Hepatocyte (in vitro differentiated cells): ENCODE results near the gene SHC3. TPM values are rescaled to one million over a fixed set of nuclear protein-coding genes. Genes with fewer than 3 reads are reported as not detected.

Source experiments
- DNase-seq: peaks from one replicate; pipeline ENCODE4 v3.0.0-alpha.2; 2016; ENCODE audit warnings: low spot score
- H2AFZ ChIP-seq: fragments of 200-600 bp; sonication (generic); 2 replicates; pipeline ENCODE4 v1.6.0; 2016; ENCODE audit warnings: antibody characterized with exemption, mild to moderate bottlenecking
- H3K27ac ChIP-seq: fragments of 200-600 bp; sonication (generic); 2 replicates; pipeline ENCODE4 v1.5.1; 2016; ENCODE audit warnings: mild to moderate bottlenecking
- H3K27me3 ChIP-seq: fragments of 200-600 bp; sonication (generic); 2 replicates; pipeline ENCODE4 v1.6.1; 2016
- H3K36me3 ChIP-seq: fragments of 200-600 bp; sonication (generic); replicated peaks from 2 replicates; pipeline ENCODE4 v1.5.1; 2016; ENCODE audit warnings: low read depth; ENCODE audit not compliant: insufficient read depth
- H3K4me1 ChIP-seq: fragments of 200-600 bp; sonication (generic); 2 replicates; pipeline ENCODE4 v1.5.1; 2016; ENCODE audit warnings: mild to moderate bottlenecking, moderate library complexity; ENCODE audit not compliant: insufficient read depth
- H3K4me2 ChIP-seq: fragments of 200-600 bp; sonication (generic); 2 replicates; pipeline ENCODE4 v1.6.0; 2016
- H3K4me3 ChIP-seq: fragments of 200-600 bp; sonication (generic); 2 replicates; pipeline ENCODE4 v1.5.1; 2016; ENCODE audit warnings: mild to moderate bottlenecking
- H3K79me2 ChIP-seq: fragments of 200-600 bp; sonication (generic); 2 replicates; pipeline ENCODE4 v1.6.0; 2017; ENCODE audit warnings: mild to moderate bottlenecking
- H3K9me2 ChIP-seq: fragments of 200-600 bp; sonication (generic); replicated peaks from 2 replicates; pipeline ENCODE4 v1.6.0; 2017; ENCODE audit warnings: mild to moderate bottlenecking; ENCODE audit not compliant: insufficient read depth
- H3K9me3 ChIP-seq: fragments of 200-600 bp; sonication (generic); 2 replicates; pipeline ENCODE4 v1.5.1; 2016; ENCODE audit warnings: low read depth, mild to moderate bottlenecking
- H4K20me1 ChIP-seq: fragments of 200-600 bp; sonication (generic); 2 replicates; pipeline ENCODE4 v1.6.0; 2016; ENCODE audit warnings: mild to moderate bottlenecking; ENCODE audit not compliant: insufficient read depth, poor library complexity, severe bottlenecking
- EZH2 ChIP-seq: fragments of 200-600 bp; sonication (generic); IDR thresholded peaks from 2 replicates; pipeline ENCODE4 v1.6.1; 2016; ENCODE audit warnings: antibody characterized with exemption, mild to moderate bottlenecking, borderline replicate concordance
- EZH2phosphoT487 ChIP-seq: fragments of 200-600 bp; sonication (generic); IDR thresholded peaks from one replicate; pipeline ENCODE4 v1.6.1; 2018; ENCODE audit warnings: antibody characterized with exemption, mild to moderate bottlenecking, low read depth, moderate library complexity; ENCODE audit not compliant: unreplicated experiment, severe bottlenecking
- WGBS: methylation state at CpG from one replicate; pipeline ENCODE4 v1.1.6; 2016; ENCODE audit warnings: low lambda C conversion rate; ENCODE audit errors: missing lambda C conversion rate; 5-methylcytosine and 5-hydroxymethylcytosine counted together
- polyA plus RNA-seq: library from polyadenylated mRNA; unstranded; fragments of >200 nt; fragmentation: Nextera tagmentation; extraction: Ambion mirVana; gene quantifications from 2 replicates; pipeline ENCODE4 v1.2.1, GENCODE V29; 2016
- total RNA-seq: library from RNA; depleted of rRNA; stranded (reverse); fragments of >200 nt; gene quantifications from 2 replicates; pipeline ENCODE4 v1.2.3, GENCODE V29; 2014
- TF ChIP-seq, protein P1 (sequence below): fragments of 200-600 bp; sonication (generic); IDR thresholded peaks from 2 replicates; pipeline ENCODE4 v1.5.1; 2016; ENCODE audit warnings: antibody characterized with exemption, mild to moderate bottlenecking; ENCODE audit not compliant: poor library complexity

SHC3 gene
- total and polyA plus RNA-seq, 2 experiments from 2014 or later = 1.5 to 1.8 TPM

DNA sequence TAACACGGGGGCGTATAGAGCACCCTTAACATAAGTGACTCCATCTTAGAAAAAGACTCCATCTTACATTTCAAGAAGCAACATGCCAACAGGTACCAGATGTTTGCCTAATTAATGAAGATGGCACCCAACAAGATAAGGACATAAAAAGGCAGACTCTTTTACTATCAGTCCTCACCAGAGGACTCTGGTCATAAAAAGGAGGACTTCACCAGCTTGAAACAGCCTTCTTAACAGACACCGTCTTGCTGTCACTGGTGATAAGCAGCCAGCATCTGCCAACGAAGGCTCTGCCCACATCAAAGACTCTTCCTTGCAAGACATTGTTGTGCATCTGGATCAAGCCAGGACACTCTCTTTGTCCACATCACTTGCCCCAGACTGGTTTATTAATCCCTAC is 107.0 kb downstream of the SHC3 start:
- H3K79me2 ChIP-seq = no peaks in the 10 kb centered on the region
- H3K4me1 ChIP-seq = no peaks in the 10 kb centered on the region
- H2AFZ ChIP-seq = no peak overlapping the region
- TF ChIP-seq EZH2phosphoT487 = no peak
- TF ChIP-seq, protein P1, sequence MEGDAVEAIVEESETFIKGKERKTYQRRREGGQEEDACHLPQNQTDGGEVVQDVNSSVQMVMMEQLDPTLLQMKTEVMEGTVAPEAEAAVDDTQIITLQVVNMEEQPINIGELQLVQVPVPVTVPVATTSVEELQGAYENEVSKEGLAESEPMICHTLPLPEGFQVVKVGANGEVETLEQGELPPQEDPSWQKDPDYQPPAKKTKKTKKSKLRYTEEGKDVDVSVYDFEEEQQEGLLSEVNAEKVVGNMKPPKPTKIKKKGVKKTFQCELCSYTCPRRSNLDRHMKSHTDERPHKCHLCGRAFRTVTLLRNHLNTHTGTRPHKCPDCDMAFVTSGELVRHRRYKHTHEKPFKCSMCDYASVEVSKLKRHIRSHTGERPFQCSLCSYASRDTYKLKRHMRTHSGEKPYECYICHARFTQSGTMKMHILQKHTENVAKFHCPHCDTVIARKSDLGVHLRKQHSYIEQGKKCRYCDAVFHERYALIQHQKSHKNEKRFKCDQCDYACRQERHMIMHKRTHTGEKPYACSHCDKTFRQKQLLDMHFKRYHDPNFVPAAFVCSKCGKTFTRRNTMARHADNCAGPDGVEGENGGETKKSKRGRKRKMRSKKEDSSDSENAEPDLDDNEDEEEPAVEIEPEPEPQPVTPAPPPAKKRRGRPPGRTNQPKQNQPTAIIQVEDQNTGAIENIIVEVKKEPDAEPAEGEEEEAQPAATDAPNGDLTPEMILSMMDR = no peak
- no peak for TF ChIP-seq EZH2
- H3K9me3 ChIP-seq = no peaks in the 10 kb centered on the region
- H3K9me2 ChIP-seq = no peaks in the 10 kb centered on the region
- no peaks in the 10 kb centered on the region for H3K36me3 ChIP-seq
- H3K4me3 ChIP-seq = no peak overlapping the region
- H3K27ac ChIP-seq = no peak overlapping the region
- H4K20me1 ChIP-seq = no peaks in the 10 kb centered on the region
- WGBS = 70% methylated on average over 4 of the region's 4 CpGs
- no peak for DNase-seq
- no peaks in the 10 kb centered on the region for H3K27me3 ChIP-seq
- H3K4me2 ChIP-seq = no peak overlapping the region

DNA sequence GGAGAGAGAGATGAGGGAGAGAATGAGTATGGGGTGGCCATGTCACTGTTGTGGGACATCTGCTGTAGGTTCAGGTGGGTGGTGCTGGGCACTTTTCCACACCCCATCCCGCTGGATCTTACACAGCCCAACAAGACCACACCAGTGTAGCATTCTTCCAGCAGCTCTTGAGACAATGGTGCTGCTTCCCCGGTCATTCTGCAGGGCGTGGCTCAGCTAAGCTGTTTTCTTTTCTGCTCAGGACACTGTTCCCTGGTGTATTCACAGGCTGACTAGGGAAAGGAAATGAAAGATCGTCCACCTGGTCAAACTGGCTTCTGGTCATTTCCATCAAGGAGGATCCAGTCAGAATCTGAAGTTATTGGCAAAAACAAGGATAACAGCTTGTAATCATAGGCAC is 111.8 kb downstream of the SHC3 start:
- Histone ChIP-seq H4K20me1 (no peaks in the 10 kb centered on the region), H3K36me3 (no peaks in the 10 kb centered on the region), H2AFZ (no peak overlapping the region), H3K4me1 (no peaks in the 10 kb centered on the region), H3K9me2 (no peaks in the 10 kb centered on the region), H3K4me2 (no peak overlapping the region), H3K4me3 (no peak overlapping the region), H3K9me3 (no peaks in the 10 kb centered on the region), H3K79me2 (no peaks in the 10 kb centered on the region), H3K27ac (no peak overlapping the region), H3K27me3 (no peaks in the 10 kb centered on the region)
- DNase-seq = no peak
- TF ChIP-seq EZH2phosphoT487 (no peak), EZH2 (no peak)
- TF ChIP-seq, protein P1 = no peak
- WGBS = 73% methylated on average over 4 of the region's 4 CpGs

DNA sequence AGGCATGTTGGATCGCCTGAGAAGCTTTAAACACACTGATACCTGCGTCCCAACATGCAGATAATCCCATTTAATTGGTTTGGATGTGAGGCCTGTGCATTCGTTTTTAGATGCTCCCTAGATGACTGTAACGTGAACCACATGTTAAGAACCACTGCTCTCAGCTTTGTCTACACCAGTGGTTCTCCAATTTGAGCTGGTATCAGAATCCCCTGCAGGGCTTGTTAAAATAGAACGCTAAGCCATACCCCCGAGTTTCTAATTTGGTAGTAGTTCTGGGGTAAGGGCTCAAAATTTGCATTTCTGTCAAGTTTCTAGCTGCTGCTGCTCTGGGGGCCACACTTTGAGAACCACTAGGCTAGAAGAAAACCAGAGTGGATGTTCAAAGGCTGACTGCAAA is 112.7 kb downstream of the SHC3 start:
- 56% methylated on average over 6 of the region's 6 CpGs for WGBS
- Histone ChIP-seq H3K9me3 (no peaks in the 10 kb centered on the region), H2AFZ (no peak overlapping the region)

More for the DNA sequence above, 112.7 kb downstream of the SHC3 start:
- Histone ChIP-seq H3K36me3 (no peaks in the 10 kb centered on the region), H4K20me1 (no peaks in the 10 kb centered on the region), H3K27ac (no peak overlapping the region), H3K4me2 (no peak overlapping the region), H3K9me2 (no peaks in the 10 kb centered on the region), H3K4me3 (no peak overlapping the region), H3K4me1 (no peaks in the 10 kb centered on the region), H3K79me2 (no peaks in the 10 kb centered on the region), H3K27me3 (no peaks in the 10 kb centered on the region)
- TF ChIP-seq EZH2 (no peak), EZH2phosphoT487 (no peak)
- TF ChIP-seq, protein P1 = no peak
- DNase-seq = no peak
